ENCODE results near the gene CKAP2.

- TF ChIP-seq POLR2A (IDR thresholded peaks at IDR 0.05) (no peak), CTCF (IDR thresholded peaks at IDR 0.05) (no peak)
Observed at GRCh38 chr13:52463526-52463925, 8.2 kb downstream of the CKAP2 start.
